Liver (tissue), 9 donors: ENCODE data around the gene POU3F2. TPM values are rescaled to one million over a fixed set of nuclear protein-coding genes. Genes with fewer than 3 reads are reported as not detected.
A peak's percentile ranks its signal among the peaks of the same experiment; 100 is the strongest.

Source experiments
- DNase-seq: peaks from one replicate; pipeline ENCODE4 v3.0.0-alpha.2; 2017; ENCODE audit warnings: low spot score
- H3K27ac ChIP-seq, 2 donors: one replicate each; pipeline ENCODE4 v1.7.0; 2013; ENCODE audit warnings: inconsistent platforms in 2 of 2, low read length in 2 of 2, control low read depth in 1 of 2, low read depth in 1 of 2, mild to moderate bottlenecking in 1 of 2
- H3K27me3 ChIP-seq, 4 donors: one replicate each; pipeline versions ENCODE4 v1.6.1 to v1.7.0; 2013; ENCODE audit warnings: low read length in 3 of 4, inconsistent platforms in 1 of 4, mild to moderate bottlenecking in 1 of 4, moderate library complexity in 1 of 4; ENCODE audit not compliant: control insufficient read depth in 4 of 4, insufficient read depth in 4 of 4
- H3K36me3 ChIP-seq, 4 donors: one replicate each; pipeline versions ENCODE4 v1.6.1 to v1.7.0; 2013; ENCODE audit warnings: low read length in 3 of 4, mild to moderate bottlenecking in 3 of 4, low read depth in 1 of 4, moderate library complexity in 1 of 4; ENCODE audit not compliant: control insufficient read depth in 4 of 4, insufficient read depth in 3 of 4
- H3K4me1 ChIP-seq, 4 donors: one replicate each; pipeline versions ENCODE4 v1.6.1 to v1.7.0; 2013; ENCODE audit warnings: low read length in 3 of 4, mild to moderate bottlenecking in 3 of 4, moderate library complexity in 1 of 4; ENCODE audit not compliant: control insufficient read depth in 4 of 4, insufficient read depth in 4 of 4
- H3K4me3 ChIP-seq, 3 donors: one replicate each; pipeline versions ENCODE4 v1.6.1 to v1.7.0; 2013; ENCODE audit warnings: low read length in 3 of 3, control low read depth in 1 of 3, low read depth in 1 of 3, mild to moderate bottlenecking in 1 of 3
- H3K9ac ChIP-seq, 2 donors: one replicate each; pipeline ENCODE4 v1.7.0; 2013; ENCODE audit warnings: low read length in 2 of 2, mild to moderate bottlenecking in 2 of 2, moderate library complexity in 2 of 2, control low read depth in 1 of 2, low read depth in 1 of 2
- H3K9me3 ChIP-seq, 4 donors: one replicate each; pipeline versions ENCODE4 v1.6.1 to v1.7.0; 2013; ENCODE audit warnings: low read length in 3 of 4; ENCODE audit not compliant: control insufficient read depth in 4 of 4
- ATF3 ChIP-seq: IDR thresholded peaks from 2 replicates; pipeline ENCODE4 v1.6.1; 2016; ENCODE audit warnings: antibody characterized with exemption
- CTCF ChIP-seq: fragments of 150-350 bp; IDR thresholded peaks from 2 replicates; pipeline ENCODE4 v1.5.1; 2017; ENCODE audit warnings: improper control_type of control experiment, low read depth, low read length; ENCODE audit not compliant: missing input control
- FOXA2 ChIP-seq: IDR thresholded peaks from 2 replicates; pipeline ENCODE4 v1.6.1; 2016; ENCODE audit warnings: antibody characterized with exemption
- GABPA ChIP-seq, 2 donors: IDR thresholded peaks in 1 of 2; conservative IDR thresholded peaks in 1 of 2; 2 replicates each; pipeline ENCODE4 v1.6.1; 2016; ENCODE audit warnings: antibody characterized with exemption in 2 of 2, mild to moderate bottlenecking in 1 of 2, moderate library complexity in 1 of 2
- HNF4G ChIP-seq: IDR thresholded peaks from 2 replicates; pipeline ENCODE4 v1.6.1; 2016; ENCODE audit warnings: antibody characterized with exemption
- MAX ChIP-seq: IDR thresholded peaks from 2 replicates; pipeline ENCODE4 v1.6.1; 2016; ENCODE audit warnings: antibody characterized with exemption
- NR2F2 ChIP-seq: IDR thresholded peaks from 2 replicates; pipeline ENCODE4 v1.6.1; 2016; ENCODE audit warnings: antibody characterized with exemption
- RAD21 ChIP-seq, 2 donors: IDR thresholded peaks; 2 replicates each; pipeline ENCODE4 v1.6.1; 2016; ENCODE audit warnings: antibody characterized with exemption in 2 of 2, mild to moderate bottlenecking in 2 of 2
- REST ChIP-seq: IDR thresholded peaks from 2 replicates; pipeline ENCODE4 v1.6.1; 2016; ENCODE audit warnings: antibody characterized with exemption, mild to moderate bottlenecking
- RXRA ChIP-seq, 2 donors: IDR thresholded peaks; 2 replicates each; pipeline ENCODE4 v1.6.1; 2017 to 2018; ENCODE audit warnings: antibody characterized with exemption in 2 of 2, mild to moderate bottlenecking in 1 of 2
- SP1 ChIP-seq: IDR thresholded peaks from 2 replicates; pipeline ENCODE4 v1.6.1; 2018; ENCODE audit warnings: antibody characterized with exemption, mild to moderate bottlenecking
- ZBTB33 ChIP-seq: IDR thresholded peaks from 2 replicates; pipeline ENCODE4 v1.6.1; 2016; ENCODE audit warnings: antibody characterized with exemption
- WGBS: extraction: QIAGEN DNeasy Blood & Tissue Kit; methylation state at CpG from one replicate; pipeline ENCODE4 v1.1.7; 2013; 5-methylcytosine and 5-hydroxymethylcytosine counted together
- polyA plus RNA-seq, 2 donors: library from polyadenylated mRNA; stranded (reverse) in 1 of 2; unstranded in 1 of 2; fragments of 200-250 nt in 1 of 2; fragments of >200 nt in 1 of 2; fragmentation: Nextera tagmentation in 1 of 2; extraction: Ambion mirVana in 1 of 2; gene quantifications; one replicate each; pipeline versions ENCODE4 v1.2.1 to v1.2.3, GENCODE V29; 2013 to 2015
- total RNA-seq, 2 donors: library from RNA; depleted of rRNA; stranded (reverse); fragments of >200 nt; gene quantifications; one replicate each; pipeline ENCODE4 v1.2.3, GENCODE V29; 2014
- donor health status: healthy.
- donor health status: healthy.
- donor health status: healthy.
- donor health status: healthy.
- donor health status: healthy.

POU3F2 gene
- total and polyA plus RNA-seq, 4 donors: not detected

GRCh38 chr6:98843271-98844243, 9.2 kb downstream of the POU3F2 start (continued):
- TF ChIP-seq MAX (no peak), CTCF (no peak), FOXA2 (no peak)

- Histone ChIP-seq H3K27ac (no peak overlapping the region), H3K9me3 (no peaks in the 10 kb centered on the region), H3K4me1 (peaks cover 10 to 24% (median 14%) of the 10 kb centered on the region in 4 donors), H3K36me3 (no peaks in the 10 kb centered on the region), H3K27me3 (peaks cover 0 to 29% (median 12%) of the 10 kb centered on the region in 4 donors), H3K4me3 (peak overlapping the region in 1 of 3 donors; percentile 49), H3K9ac (no peak overlapping the region)
- no peak for TF ChIP-seq RAD21 (IDR thresholded peaks at IDR 0.05)
- TF ChIP-seq MAX: no peak
- TF ChIP-seq ZBTB33: no peak
- DNase-seq: no peak
- WGBS: 7% methylated on average over 51 of the region's 51 CpGs
Observed at GRCh38 chr6:98844244-98845210, 10.2 kb downstream of the POU3F2 start.

GRCh38 chr6:98845211-98846020, 11.0 kb downstream of the POU3F2 start:
- H3K4me1 ChIP-seq: peaks cover 10 to 24% (median 14%) of the 10 kb centered on the region in 4 donors
- H3K4me3 ChIP-seq: peak overlapping the region in 1 of 3 donors; percentile 49
- H3K27ac ChIP-seq: no peak overlapping the region
- H3K27me3 ChIP-seq: peaks cover 0 to 22% (median 10%) of the 10 kb centered on the region in 4 donors
- 2% methylated on average over 50 of the region's 50 CpGs for WGBS
- DNase-seq: peak; percentile 74
- H3K9ac ChIP-seq: no peak overlapping the region
- no peaks in the 10 kb centered on the region for H3K9me3 ChIP-seq
- H3K36me3 ChIP-seq: no peaks in the 10 kb centered on the region
- TF ChIP-seq HNF4G (no peak), SP1 (no peak), MAX (no peak), GABPA (IDR thresholded peaks at IDR 0.05 in 1 of 2, conservative IDR thresholded peaks at IDR 0.05 in 1 of 2) (no peak), ZBTB33 (no peak), ATF3 (no peak), FOXA2 (no peak), RXRA (IDR thresholded peaks at IDR 0.05) (no peak), REST (no peak), RAD21 (IDR thresholded peaks at IDR 0.05) (peak; percentile 93 to 97), NR2F2 (no peak)
